ENCODE results near the gene ZBTB25. TPM values are rescaled to one million over a fixed set of nuclear protein-coding genes. Genes with fewer than 3 reads are reported as not detected.

The ZBTB25 gene
- total RNA-seq, 1 experiment from 2014 or later: 7.0 TPM

- DNase-seq (ENCODE audit: low read depth): no peak
These were observed 102.7 kb downstream of the ZBTB25 start for GRCh38 chr14:64400829-64401459.

Other genes starting within 250 kb of the ZBTB25 start
- 0.57 and 0.83 TPM in 2 replicates for gene ESR2, start 209.5 kb downstream of the ZBTB25 start, total RNA-seq (2014; rRNA removed)
- 68.9 and 82.1 TPM in 2 replicates for gene MTHFD1, start 115.5 kb downstream of the ZBTB25 start, total RNA-seq (2014; rRNA removed)
- 0.13 and 0.40 TPM in 2 replicates for gene AKAP5, start 38.3 kb downstream of the ZBTB25 start, total RNA-seq (2014; rRNA removed)
- gene ZBTB1, start 932 bp upstream of the ZBTB25 start, total RNA-seq (2014; rRNA removed): 51.2 and 54.2 TPM in 2 replicates
- gene HSPA2, start 36.9 kb upstream of the ZBTB25 start, total RNA-seq (2014; rRNA removed): 16.7 TPM in 2 replicates
- gene PPP1R36, start 46.1 kb upstream of the ZBTB25 start, total RNA-seq (2014; rRNA removed): 0.58 and 1.1 TPM in 2 replicates
- gene PLEKHG3, start 200.6 kb upstream of the ZBTB25 start, total RNA-seq (2014; rRNA removed): 3.5 and 6.0 TPM in 2 replicates